Measurements from ENCODE around the gene PDE5A.
A peak's percentile ranks its signal among the peaks of the same experiment; 100 is the strongest.

Gene PDE5A

GRCh38 chr4:119592830-119593229 lies 35.8 kb downstream of the PDE5A start:
- Histone ChIP-seq H3K36me3 (ENCODE audit: control insufficient read depth in 1 of 2, insufficient read depth in 2 of 2, low read depth in 1 of 2, low read length in 2 of 2) (no peaks in the 10 kb centered on the region), H3K9ac (ENCODE audit: low read length) (no peak overlapping the region), H2BK120ac (ENCODE audit: low read depth, low read length) (no peak overlapping the region), H3K4me2 (ENCODE audit: low read length, poor library complexity, severe bottlenecking) (no peak overlapping the region), H3K23ac (ENCODE audit: low read length in 2 of 2) (no peak overlapping the region), H2BK12ac (ENCODE audit: low read length in 2 of 2) (no peak overlapping the region), H3K4ac (ENCODE audit: low read depth in 1 of 2, low read length in 2 of 2) (no peak overlapping the region), H3K14ac (ENCODE audit: low read length in 2 of 2) (no peak overlapping the region), H2BK5ac (ENCODE audit: low read depth, low read length, poor library complexity, severe bottlenecking) (no peak overlapping the region), H2BK15ac (ENCODE audit: low read depth, poor library complexity, severe bottlenecking) (no peak overlapping the region), H4K8ac (ENCODE audit: low read length) (no peak overlapping the region), H2AFZ (ENCODE audit: low read depth, low read length) (no peak overlapping the region), H2AK5ac (ENCODE audit: low read length, severe bottlenecking) (no peak overlapping the region), H3K27me3 (ENCODE audit: control insufficient read depth in 1 of 2, insufficient read depth in 1 of 2, low read length in 2 of 2) (no peaks in the 10 kb centered on the region), H3K27ac (ENCODE audit: low read length, poor library complexity, severe bottlenecking) (no peak overlapping the region), H4K91ac (ENCODE audit: low read length) (no peak overlapping the region), H3K4me3 (ENCODE audit: insufficient read depth in 1 of 2, low read depth in 1 of 2, low read length in 2 of 2) (no peak overlapping the region), H3K4me1 (ENCODE audit: control insufficient read depth, insufficient read depth, low read depth, low read length) (no peaks in the 10 kb centered on the region), H3K9me3 (ENCODE audit: control insufficient read depth, low read length) (no peaks in the 10 kb centered on the region), H3K18ac (ENCODE audit: low read depth in 1 of 2, low read length in 2 of 2) (no peak overlapping the region), H3K79me1 (replicated peaks; ENCODE audit: low read length, poor library complexity, severe bottlenecking) (no peaks in the 10 kb centered on the region)
- peak; percentile 34 for DNase-seq
- WGBS, result 57% methylated on average over 1 of the region's 1 CpG

DNA sequence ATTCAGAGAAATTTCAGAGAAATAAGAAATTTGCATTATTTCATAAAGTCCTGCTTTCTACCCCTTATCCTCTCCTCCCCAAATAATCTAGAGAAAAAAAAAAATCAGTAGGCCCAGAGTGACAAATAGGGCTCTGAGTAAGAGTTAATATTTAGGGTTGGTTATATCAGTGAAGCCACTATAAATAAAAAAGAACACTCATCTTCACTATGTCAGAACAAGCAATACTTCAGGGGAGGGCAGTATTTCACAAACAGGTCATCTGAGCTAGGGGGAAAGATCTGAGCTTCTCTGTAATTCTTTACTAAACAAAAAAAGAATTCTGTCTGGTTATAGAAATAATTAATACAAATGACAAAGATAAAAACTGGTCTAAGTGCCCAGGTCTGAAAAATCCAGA lies 39.4 kb downstream of the PDE5A start:
- Histone ChIP-seq H3K4me1 (ENCODE audit: control insufficient read depth, insufficient read depth, low read depth, low read length) (no peaks in the 10 kb centered on the region), H3K4me3 (ENCODE audit: insufficient read depth in 1 of 2, low read depth in 1 of 2, low read length in 2 of 2) (no peak overlapping the region), H2AFZ (ENCODE audit: low read depth, low read length) (no peak overlapping the region), H3K4ac (ENCODE audit: low read depth in 1 of 2, low read length in 2 of 2) (no peak overlapping the region), H3K79me1 (replicated peaks; ENCODE audit: low read length, poor library complexity, severe bottlenecking) (no peaks in the 10 kb centered on the region), H2BK15ac (ENCODE audit: low read depth, poor library complexity, severe bottlenecking) (no peak overlapping the region), H3K36me3 (ENCODE audit: control insufficient read depth in 1 of 2, insufficient read depth in 2 of 2, low read depth in 1 of 2, low read length in 2 of 2) (no peaks in the 10 kb centered on the region), H4K8ac (ENCODE audit: low read length) (no peak overlapping the region), H2BK12ac (ENCODE audit: low read length in 2 of 2) (no peak overlapping the region), H3K27me3 (ENCODE audit: control insufficient read depth in 1 of 2, insufficient read depth in 1 of 2, low read length in 2 of 2) (no peaks in the 10 kb centered on the region), H3K9ac (ENCODE audit: low read length) (no peak overlapping the region), H3K14ac (ENCODE audit: low read length in 2 of 2) (no peak overlapping the region), H2BK5ac (ENCODE audit: low read depth, low read length, poor library complexity, severe bottlenecking) (no peak overlapping the region), H3K18ac (ENCODE audit: low read depth in 1 of 2, low read length in 2 of 2) (no peak overlapping the region), H2AK5ac (ENCODE audit: low read length, severe bottlenecking) (no peak overlapping the region), H3K9me3 (ENCODE audit: control insufficient read depth, low read length) (no peaks in the 10 kb centered on the region), H3K27ac (ENCODE audit: low read length, poor library complexity, severe bottlenecking) (no peak overlapping the region), H4K91ac (ENCODE audit: low read length) (no peak overlapping the region), H2BK120ac (ENCODE audit: low read depth, low read length) (no peak overlapping the region), H3K23ac (ENCODE audit: low read length in 2 of 2) (no peak overlapping the region), H3K4me2 (ENCODE audit: low read length, poor library complexity, severe bottlenecking) (no peak overlapping the region)
- DNase-seq, result peak; percentile 43

DNA sequence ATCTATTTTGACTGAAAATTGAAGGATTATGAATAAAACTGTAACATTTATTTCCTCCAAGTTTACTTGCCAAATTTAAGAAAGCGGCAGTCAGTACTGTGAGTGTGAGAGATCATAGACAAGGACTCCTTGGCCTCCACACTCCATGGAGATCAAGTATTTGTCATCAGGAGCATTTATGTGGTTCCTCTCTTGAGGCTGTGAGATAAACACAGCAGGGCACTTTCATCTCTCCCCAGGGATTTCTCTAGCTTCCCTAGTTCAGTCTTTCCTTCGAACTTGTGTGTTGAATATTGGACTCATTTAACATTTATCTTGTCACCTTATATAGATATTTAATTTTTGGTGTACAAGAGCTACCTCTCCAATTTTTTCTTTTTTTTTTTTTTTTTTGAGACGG lies 40.8 kb downstream of the PDE5A start:
- H3K4ac ChIP-seq (ENCODE audit: low read depth in 1 of 2, low read length in 2 of 2), result no peak overlapping the region
- H2BK15ac ChIP-seq (ENCODE audit: low read depth, poor library complexity, severe bottlenecking), result no peak overlapping the region
- no peak overlapping the region for H4K8ac ChIP-seq (ENCODE audit: low read length)
- H4K91ac ChIP-seq (ENCODE audit: low read length), result no peak overlapping the region
- peak; percentile 55 for DNase-seq
- no peak overlapping the region for H2BK5ac ChIP-seq (ENCODE audit: low read depth, low read length, poor library complexity, severe bottlenecking)
- no peaks in the 10 kb centered on the region for H3K4me1 ChIP-seq (ENCODE audit: control insufficient read depth, insufficient read depth, low read depth, low read length)
- H3K9me3 ChIP-seq (ENCODE audit: control insufficient read depth, low read length), result peaks cover 3% of the 10 kb centered on the region
- no peak overlapping the region for H3K18ac ChIP-seq (ENCODE audit: low read depth in 1 of 2, low read length in 2 of 2)
- no peak overlapping the region for H3K9ac ChIP-seq (ENCODE audit: low read length)
- H3K4me2 ChIP-seq (ENCODE audit: low read length, poor library complexity, severe bottlenecking), result no peak overlapping the region
- no peak overlapping the region for H2AFZ ChIP-seq (ENCODE audit: low read depth, low read length)
- H2BK12ac ChIP-seq (ENCODE audit: low read length in 2 of 2), result no peak overlapping the region
- H3K14ac ChIP-seq (ENCODE audit: low read length in 2 of 2), result no peak overlapping the region
- H3K27ac ChIP-seq (ENCODE audit: low read length, poor library complexity, severe bottlenecking), result no peak overlapping the region
- WGBS, result 100% methylated on average over 1 of the region's 3 CpGs
- H3K79me1 ChIP-seq (replicated peaks; ENCODE audit: low read length, poor library complexity, severe bottlenecking), result no peaks in the 10 kb centered on the region
- H3K27me3 ChIP-seq (ENCODE audit: control insufficient read depth in 1 of 2, insufficient read depth in 1 of 2, low read length in 2 of 2), result no peaks in the 10 kb centered on the region
- no peak overlapping the region for H3K23ac ChIP-seq (ENCODE audit: low read length in 2 of 2)
- no peak overlapping the region for H2AK5ac ChIP-seq (ENCODE audit: low read length, severe bottlenecking)
- no peaks in the 10 kb centered on the region for H3K36me3 ChIP-seq (ENCODE audit: control insufficient read depth in 1 of 2, insufficient read depth in 2 of 2, low read depth in 1 of 2, low read length in 2 of 2)
- no peak overlapping the region for H2BK120ac ChIP-seq (ENCODE audit: low read depth, low read length)
- no peak overlapping the region for H3K4me3 ChIP-seq (ENCODE audit: insufficient read depth in 1 of 2, low read depth in 1 of 2, low read length in 2 of 2)

DNA sequence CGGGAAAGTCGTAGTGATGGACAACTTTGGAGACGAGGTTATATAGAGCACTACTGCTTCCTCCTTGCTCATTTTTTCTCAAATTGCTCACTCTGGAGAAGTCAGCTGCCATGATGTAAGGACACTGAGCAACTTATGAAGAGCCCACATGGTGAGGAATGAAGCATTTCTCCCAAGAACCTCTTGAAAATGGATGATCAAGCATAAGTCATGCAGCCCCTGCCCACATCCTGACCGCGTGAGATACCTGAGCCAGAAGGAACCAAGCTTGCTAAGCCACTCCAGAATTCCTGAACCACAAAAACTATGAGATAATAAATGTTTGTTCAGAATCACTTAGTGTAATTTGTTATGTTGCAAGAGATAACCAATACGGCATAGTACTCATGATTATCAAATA lies 42.8 kb downstream of the PDE5A start:
- Histone ChIP-seq H3K27ac (ENCODE audit: low read length, poor library complexity, severe bottlenecking) (no peak overlapping the region), H3K36me3 (ENCODE audit: control insufficient read depth in 1 of 2, insufficient read depth in 2 of 2, low read depth in 1 of 2, low read length in 2 of 2) (no peaks in the 10 kb centered on the region), H3K9me3 (ENCODE audit: control insufficient read depth, low read length) (peaks cover 3% of the 10 kb centered on the region), H3K4me2 (ENCODE audit: low read length, poor library complexity, severe bottlenecking) (no peak overlapping the region), H2BK120ac (ENCODE audit: low read depth, low read length) (no peak overlapping the region), H3K4me1 (ENCODE audit: control insufficient read depth, insufficient read depth, low read depth, low read length) (no peaks in the 10 kb centered on the region), H3K27me3 (ENCODE audit: control insufficient read depth in 1 of 2, insufficient read depth in 1 of 2, low read length in 2 of 2) (no peaks in the 10 kb centered on the region), H3K18ac (ENCODE audit: low read depth in 1 of 2, low read length in 2 of 2) (no peak overlapping the region), H3K79me1 (replicated peaks; ENCODE audit: low read length, poor library complexity, severe bottlenecking) (no peaks in the 10 kb centered on the region), H3K23ac (ENCODE audit: low read length in 2 of 2) (no peak overlapping the region), H2BK15ac (ENCODE audit: low read depth, poor library complexity, severe bottlenecking) (no peak overlapping the region), H3K4me3 (ENCODE audit: insufficient read depth in 1 of 2, low read depth in 1 of 2, low read length in 2 of 2) (no peak overlapping the region), H4K8ac (ENCODE audit: low read length) (no peak overlapping the region), H3K4ac (ENCODE audit: low read depth in 1 of 2, low read length in 2 of 2) (no peak overlapping the region), H2AFZ (ENCODE audit: low read depth, low read length) (no peak overlapping the region), H2AK5ac (ENCODE audit: low read length, severe bottlenecking) (no peak overlapping the region), H2BK12ac (ENCODE audit: low read length in 2 of 2) (no peak overlapping the region), H3K14ac (ENCODE audit: low read length in 2 of 2) (no peak overlapping the region), H3K9ac (ENCODE audit: low read length) (no peak overlapping the region), H4K91ac (ENCODE audit: low read length) (no peak overlapping the region), H2BK5ac (ENCODE audit: low read depth, low read length, poor library complexity, severe bottlenecking) (no peak overlapping the region)
- 92% methylated on average over 5 of the region's 6 CpGs for WGBS
- peak; percentile 19 for DNase-seq
